ENCODE results near the gene APOA5.
A peak's percentile ranks its signal among the peaks of the same experiment; 100 is the strongest.
"Not testable (repeated sequence)": the region's sequence is repeated elsewhere in the genome, so short reads cannot be mapped to it uniquely, and the experiment has no call there.

Gene APOA5

GRCh38 chr11:116773203-116774097 lies 18.2 kb downstream of the APOA5 start:
- no peak for DNase-seq (ENCODE audit: low read depth)

GRCh38 chr11:116772443-116773202 lies 19.1 kb downstream of the APOA5 start, which contains the start of gene BUD13:
BUD13 (minus strand) TSS chr11:116772987; CDS start chr11:116772964, 23 bp downstream.
- peak; percentile 42 for DNase-seq (ENCODE audit: low read depth)

GRCh38 chr11:116771935-116772334 lies 19.7 kb downstream of the APOA5 start:
- DNase-seq (ENCODE audit: low read depth) = no peak

- DNase-seq (ENCODE audit: low read depth) = no peak
Measured at GRCh38 chr11:116762132-116762531, 29.5 kb downstream of the APOA5 start.

GRCh38 chr11:116756044-116756443 lies 35.6 kb downstream of the APOA5 start:
- not testable (repeated sequence) for DNase-seq (ENCODE audit: low read depth)

GRCh38 chr11:116750070-116750718 lies 41.5 kb downstream of the APOA5 start:
- DNase-seq (ENCODE audit: low read depth) = no peak

GRCh38 chr11:116742104-116742503 lies 49.6 kb downstream of the APOA5 start:
- DNase-seq (ENCODE audit: low read depth) = no peak

- no peak for DNase-seq (ENCODE audit: low read depth)
Measured at GRCh38 chr11:116740741-116741140, 50.9 kb downstream of the APOA5 start.

All from HS-27A (cell line).